Measurements from ENCODE around the gene RHBDL1.

Gene RHBDL1

GRCh38 chr16:659618-660017, 15.9 kb upstream of the RHBDL1 start:
- Mint-ChIP-seq H3K4me1 (peaks cover 5% of the 10 kb centered on the region), H3K27ac (no peak overlapping the region), H3K4me3 (no peak overlapping the region), H3K9me3 (no peaks in the 10 kb centered on the region), H3K36me3 (ENCODE audit: low read depth) (peaks cover 2% of the 10 kb centered on the region), H3K27me3 (no peaks in the 10 kb centered on the region)
- no peak for ATAC-seq
- DNase-seq, result no peak

GRCh38 chr16:660132-660458, 15.4 kb upstream of the RHBDL1 start:
- DNase-seq (no peak), ATAC-seq (no peak)
- Mint-ChIP-seq H3K9me3 (no peaks in the 10 kb centered on the region), H3K4me3 (no peak overlapping the region), H3K4me1 (peaks cover 5% of the 10 kb centered on the region), H3K27ac (no peak overlapping the region), H3K36me3 (ENCODE audit: low read depth) (peaks cover 2% of the 10 kb centered on the region), H3K27me3 (no peaks in the 10 kb centered on the region)

- peak; percentile 47 for ATAC-seq
- Mint-ChIP-seq H3K27me3 (no peaks in the 10 kb centered on the region), H3K9me3 (no peaks in the 10 kb centered on the region), H3K27ac (no peak overlapping the region), H3K36me3 (ENCODE audit: low read depth) (peaks cover 2% of the 10 kb centered on the region), H3K4me1 (peaks cover 5% of the 10 kb centered on the region), H3K4me3 (no peak overlapping the region)
- DNase-seq, result peak; percentile 68
Measured at GRCh38 chr16:660459-661183, 14.8 kb upstream of the RHBDL1 start.

GRCh38 chr16:661184-661821, 14.2 kb upstream of the RHBDL1 start:
- Mint-ChIP-seq H3K9me3 (no peaks in the 10 kb centered on the region), H3K36me3 (ENCODE audit: low read depth) (peaks cover 2% of the 10 kb centered on the region), H3K4me3 (no peak overlapping the region), H3K27ac (no peak overlapping the region), H3K4me1 (peaks cover 5% of the 10 kb centered on the region), H3K27me3 (no peaks in the 10 kb centered on the region)
- ATAC-seq (no peak), DNase-seq (no peak)

GRCh38 chr16:662095-662494, 13.4 kb upstream of the RHBDL1 start:
- Mint-ChIP-seq H3K36me3 (ENCODE audit: low read depth) (peaks cover 2% of the 10 kb centered on the region), H3K27me3 (no peaks in the 10 kb centered on the region), H3K27ac (no peak overlapping the region), H3K4me1 (peaks cover 5% of the 10 kb centered on the region), H3K9me3 (no peaks in the 10 kb centered on the region), H3K4me3 (no peak overlapping the region)
- ATAC-seq, result no peak
- no peak for DNase-seq

GRCh38 chr16:662597-662996, 12.9 kb upstream of the RHBDL1 start:
- no peaks in the 10 kb centered on the region for H3K9me3 Mint-ChIP-seq
- H3K4me1 Mint-ChIP-seq, result peaks cover 6% of the 10 kb centered on the region
- no peak overlapping the region for H3K4me3 Mint-ChIP-seq
- H3K27me3 Mint-ChIP-seq, result no peaks in the 10 kb centered on the region
- ATAC-seq (no peak), DNase-seq (no peak)
- H3K36me3 Mint-ChIP-seq (ENCODE audit: low read depth), result peaks cover 2% of the 10 kb centered on the region
- no peak overlapping the region for H3K27ac Mint-ChIP-seq

- DNase-seq, result no peak
- Mint-ChIP-seq H3K9me3 (no peaks in the 10 kb centered on the region), H3K27ac (no peak overlapping the region), H3K4me3 (no peak overlapping the region), H3K27me3 (no peaks in the 10 kb centered on the region), H3K36me3 (ENCODE audit: low read depth) (peaks cover 7% of the 10 kb centered on the region), H3K4me1 (peaks cover 6% of the 10 kb centered on the region)
- ATAC-seq, result no peak
Measured at GRCh38 chr16:666572-666971, 8.9 kb upstream of the RHBDL1 start.

- no peak for DNase-seq
- peaks cover 6% of the 10 kb centered on the region for H3K4me1 Mint-ChIP-seq
- H3K36me3 Mint-ChIP-seq (ENCODE audit: low read depth), result peaks cover 7% of the 10 kb centered on the region
Measured at GRCh38 chr16:667113-667779, 8.2 kb upstream of the RHBDL1 start.

GRCh38 chr16:667780-668518, 7.5 kb upstream of the RHBDL1 start, which contains the start of gene RHOT2:
RHOT2 (plus strand) TSS chr16:668132; CDS start chr16:668200, 68 bp downstream.
- Mint-ChIP-seq H3K27ac (peak within 1 kb of the TSS; percentile 86), H3K4me3 (peak within 1 kb of the TSS; percentile 76), H3K9me3 (no peaks in the 10 kb centered on the region), H3K4me1 (peaks cover 6% of the 10 kb centered on the region), H3K27me3 (no peaks in the 10 kb centered on the region), H3K36me3 (ENCODE audit: low read depth) (peaks cover 5% of the 10 kb centered on the region)
- DNase-seq (peak; percentile 96), ATAC-seq (peak; percentile 96)

More at GRCh38 chr16:667113-667779, 8.2 kb upstream of the RHBDL1 start:
- H3K27ac Mint-ChIP-seq, result peak overlapping the region; percentile 86
- ATAC-seq, result no peak
- no peaks in the 10 kb centered on the region for H3K27me3 Mint-ChIP-seq
- H3K4me3 Mint-ChIP-seq, result peak overlapping the region; percentile 76
- no peaks in the 10 kb centered on the region for H3K9me3 Mint-ChIP-seq

- H3K4me1 Mint-ChIP-seq, result peaks cover 6% of the 10 kb centered on the region
- DNase-seq, result no peak
- H3K4me3 Mint-ChIP-seq, result peak overlapping the region; percentile 76
- peaks cover 5% of the 10 kb centered on the region for H3K36me3 Mint-ChIP-seq (ENCODE audit: low read depth)
- H3K27me3 Mint-ChIP-seq, result no peaks in the 10 kb centered on the region
- H3K27ac Mint-ChIP-seq, result peak overlapping the region; percentile 67
- ATAC-seq, result no peak
- H3K9me3 Mint-ChIP-seq, result no peaks in the 10 kb centered on the region
Measured at GRCh38 chr16:668519-669171, 6.8 kb upstream of the RHBDL1 start.

- ATAC-seq, result no peak
- H3K27me3 Mint-ChIP-seq, result no peaks in the 10 kb centered on the region
- peaks cover 5% of the 10 kb centered on the region for H3K36me3 Mint-ChIP-seq (ENCODE audit: low read depth)
- H3K4me3 Mint-ChIP-seq, result peak overlapping the region; percentile 76
- peaks cover 6% of the 10 kb centered on the region for H3K4me1 Mint-ChIP-seq
- H3K9me3 Mint-ChIP-seq, result no peaks in the 10 kb centered on the region
- H3K27ac Mint-ChIP-seq, result no peak overlapping the region
- DNase-seq, result no peak
Measured at GRCh38 chr16:669666-670065, 5.8 kb upstream of the RHBDL1 start.

GRCh38 chr16:670485-671352, 4.8 kb upstream of the RHBDL1 start:
- H3K9me3 Mint-ChIP-seq, result no peaks in the 10 kb centered on the region
- peaks cover 6% of the 10 kb centered on the region for H3K4me1 Mint-ChIP-seq
- DNase-seq (no peak), ATAC-seq (no peak)
- no peak overlapping the region for H3K4me3 Mint-ChIP-seq
- H3K27me3 Mint-ChIP-seq, result no peaks in the 10 kb centered on the region
- H3K36me3 Mint-ChIP-seq (ENCODE audit: low read depth), result peaks cover 5% of the 10 kb centered on the region
- no peak overlapping the region for H3K27ac Mint-ChIP-seq

- DNase-seq (no peak), ATAC-seq (no peak)
- H3K36me3 Mint-ChIP-seq (ENCODE audit: low read depth), result peaks cover 5% of the 10 kb centered on the region
- peaks cover 1% of the 10 kb centered on the region for H3K27me3 Mint-ChIP-seq
- no peak overlapping the region for H3K4me3 Mint-ChIP-seq
- H3K27ac Mint-ChIP-seq, result no peak overlapping the region
- H3K4me1 Mint-ChIP-seq, result peaks cover 6% of the 10 kb centered on the region
- H3K9me3 Mint-ChIP-seq, result no peaks in the 10 kb centered on the region
Measured at GRCh38 chr16:671353-672131, 3.9 kb upstream of the RHBDL1 start.
